EL (cell line): ENCODE results near the gene MAP2K5.

Experiments used
- DNase-seq: peaks from one replicate; pipeline ENCODE4 v3.0.0-alpha.2; 2016

The MAP2K5 gene

GRCh38 chr15:67788986-67789385, 246.5 kb downstream of the MAP2K5 start:
- DNase-seq, result no peak

- DNase-seq, result no peak
Observed at GRCh38 chr15:67790610-67791319, 248.3 kb downstream of the MAP2K5 start.

- peak; percentile 19 for DNase-seq
Observed at GRCh38 chr15:67792250-67792942, 249.9 kb downstream of the MAP2K5 start.

GRCh38 chr15:67794832-67795574, 252.5 kb downstream of the MAP2K5 start:
- no peak for DNase-seq

GRCh38 chr15:67796196-67797127, 254.0 kb downstream of the MAP2K5 start:
- no peak for DNase-seq

- DNase-seq, result no peak
Observed at GRCh38 chr15:67799801-67800205, 257.3 kb downstream of the MAP2K5 start.

GRCh38 chr15:67801142-67801541, 258.6 kb downstream of the MAP2K5 start:
- DNase-seq, result no peak

- no peak for DNase-seq
Observed at GRCh38 chr15:67801926-67802914, 259.7 kb downstream of the MAP2K5 start.

GRCh38 chr15:67803299-67803698, 260.8 kb downstream of the MAP2K5 start:
- no peak for DNase-seq

GRCh38 chr15:67803996-67804843, 261.7 kb downstream of the MAP2K5 start:
- no peak for DNase-seq

- DNase-seq, result no peak
Observed at GRCh38 chr15:67805008-67805665, 262.6 kb downstream of the MAP2K5 start.

- no peak for DNase-seq
Observed at GRCh38 chr15:67805666-67806516, 263.4 kb downstream of the MAP2K5 start.

GRCh38 chr15:67806536-67806935, 264.0 kb downstream of the MAP2K5 start:
- no peak for DNase-seq

GRCh38 chr15:67807141-67807540, 264.6 kb downstream of the MAP2K5 start:
- DNase-seq, result no peak

- no peak for DNase-seq
Observed at GRCh38 chr15:67807836-67808235, 265.3 kb downstream of the MAP2K5 start.

GRCh38 chr15:67808821-67809220, 266.3 kb downstream of the MAP2K5 start:
- no peak for DNase-seq

- DNase-seq, result no peak
Observed at GRCh38 chr15:67809441-67809840, 266.9 kb downstream of the MAP2K5 start.

- DNase-seq, result no peak
Observed at GRCh38 chr15:67809866-67810265, 267.4 kb downstream of the MAP2K5 start.

- DNase-seq, result no peak
Observed at GRCh38 chr15:67812241-67812644, 269.7 kb downstream of the MAP2K5 start.
